ENCODE data around the gene MRPL54. TPM values are rescaled to one million over a fixed set of nuclear protein-coding genes. Genes with fewer than 3 reads are reported as not detected.

The MRPL54 gene
- total RNA-seq, 2 experiments from 2014 or later, result 47.4 to 50.9 TPM

- TF ChIP-seq, protein P1, sequence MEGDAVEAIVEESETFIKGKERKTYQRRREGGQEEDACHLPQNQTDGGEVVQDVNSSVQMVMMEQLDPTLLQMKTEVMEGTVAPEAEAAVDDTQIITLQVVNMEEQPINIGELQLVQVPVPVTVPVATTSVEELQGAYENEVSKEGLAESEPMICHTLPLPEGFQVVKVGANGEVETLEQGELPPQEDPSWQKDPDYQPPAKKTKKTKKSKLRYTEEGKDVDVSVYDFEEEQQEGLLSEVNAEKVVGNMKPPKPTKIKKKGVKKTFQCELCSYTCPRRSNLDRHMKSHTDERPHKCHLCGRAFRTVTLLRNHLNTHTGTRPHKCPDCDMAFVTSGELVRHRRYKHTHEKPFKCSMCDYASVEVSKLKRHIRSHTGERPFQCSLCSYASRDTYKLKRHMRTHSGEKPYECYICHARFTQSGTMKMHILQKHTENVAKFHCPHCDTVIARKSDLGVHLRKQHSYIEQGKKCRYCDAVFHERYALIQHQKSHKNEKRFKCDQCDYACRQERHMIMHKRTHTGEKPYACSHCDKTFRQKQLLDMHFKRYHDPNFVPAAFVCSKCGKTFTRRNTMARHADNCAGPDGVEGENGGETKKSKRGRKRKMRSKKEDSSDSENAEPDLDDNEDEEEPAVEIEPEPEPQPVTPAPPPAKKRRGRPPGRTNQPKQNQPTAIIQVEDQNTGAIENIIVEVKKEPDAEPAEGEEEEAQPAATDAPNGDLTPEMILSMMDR (IDR thresholded peaks at IDR 0.05), result no peak
- no peak overlapping the region for H3K27ac Mint-ChIP-seq
- intact Hi-C loops (cut with micrococcal nuclease), result no loop called here
- POLR2A ChIA-PET, result interaction anchor here (0.7 kb wide), 1 partner anchor 91 kb away, joined by 3 read pairs; no protein-coding TSS in a partner anchor
- H3K27me3 Mint-ChIP-seq, result no peaks in the 10 kb centered on the region
- DNase-seq (no peak), ATAC-seq (no peak)
- H3K4me3 Mint-ChIP-seq, result no peak overlapping the region
- H3K4me1 Mint-ChIP-seq (ENCODE audit: low read depth), result peaks cover 3% of the 10 kb centered on the region
- CTCF ChIA-PET, result no interaction called here
- H3K9me3 Mint-ChIP-seq, result no peaks in the 10 kb centered on the region
- H3K36me3 Mint-ChIP-seq (ENCODE audit: low read depth), result no peaks in the 10 kb centered on the region
These were observed 23.8 kb upstream of the MRPL54 start for GRCh38 chr19:3738477-3739220.

DNA sequence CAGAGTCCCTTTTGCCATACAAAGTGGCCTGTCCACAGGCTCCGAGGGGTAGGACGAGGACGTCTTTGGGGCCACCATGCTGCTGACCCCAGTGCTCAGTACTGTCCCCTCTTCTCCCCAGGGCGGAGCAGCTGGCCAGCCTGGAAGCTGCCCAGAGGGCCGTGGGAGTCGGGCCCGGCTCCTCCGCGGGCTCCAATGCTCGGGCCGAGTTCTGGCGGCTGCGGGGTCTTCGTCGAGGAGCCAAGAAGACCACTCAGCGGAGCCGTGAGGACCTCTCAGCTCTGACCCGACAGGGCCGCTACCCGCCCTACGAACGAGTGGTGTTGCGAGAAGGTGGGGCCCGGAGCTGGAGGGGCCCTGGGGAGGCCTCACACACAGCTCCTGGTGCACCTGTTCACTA, 22.1 kb upstream of the MRPL54 start:
- TF ChIP-seq, protein P1 (IDR thresholded peaks at IDR 0.05), result no peak
- no peak overlapping the region for H3K4me3 Mint-ChIP-seq
- no peak overlapping the region for H3K27ac Mint-ChIP-seq
- POLR2A ChIA-PET, result no interaction called here
- DNase-seq (no peak), ATAC-seq (no peak)
- CTCF ChIA-PET, result interaction anchor here (1.0 to 1.9 kb wide), 3 partner anchors 11 to 82 kb away, joined by 3 to 4 read pairs (median 3); no protein-coding TSS in a partner anchor
- no peaks in the 10 kb centered on the region for H3K36me3 Mint-ChIP-seq (ENCODE audit: low read depth)
- peaks cover 3% of the 10 kb centered on the region for H3K4me1 Mint-ChIP-seq (ENCODE audit: low read depth)
- intact Hi-C loops (cut with micrococcal nuclease), result no loop called here
- no peaks in the 10 kb centered on the region for H3K27me3 Mint-ChIP-seq
- no peaks in the 10 kb centered on the region for H3K9me3 Mint-ChIP-seq

- H3K9me3 Mint-ChIP-seq, result no peaks in the 10 kb centered on the region
- no peak overlapping the region for H3K4me3 Mint-ChIP-seq
- H3K27me3 Mint-ChIP-seq, result no peaks in the 10 kb centered on the region
- H3K36me3 Mint-ChIP-seq (ENCODE audit: low read depth), result no peaks in the 10 kb centered on the region
- DNase-seq, result no peak
- no peak for ATAC-seq
- H3K4me1 Mint-ChIP-seq (ENCODE audit: low read depth), result peaks cover 3% of the 10 kb centered on the region
- intact Hi-C loops (cut with micrococcal nuclease), result no loop called here
- ChIA-PET POLR2A (no interaction called here), CTCF (no interaction called here)
- TF ChIP-seq, protein P1 (IDR thresholded peaks at IDR 0.05), result no peak
- H3K27ac Mint-ChIP-seq, result no peak overlapping the region
These were observed 19.0 kb upstream of the MRPL54 start for GRCh38 chr19:3743486-3743885.

DNA sequence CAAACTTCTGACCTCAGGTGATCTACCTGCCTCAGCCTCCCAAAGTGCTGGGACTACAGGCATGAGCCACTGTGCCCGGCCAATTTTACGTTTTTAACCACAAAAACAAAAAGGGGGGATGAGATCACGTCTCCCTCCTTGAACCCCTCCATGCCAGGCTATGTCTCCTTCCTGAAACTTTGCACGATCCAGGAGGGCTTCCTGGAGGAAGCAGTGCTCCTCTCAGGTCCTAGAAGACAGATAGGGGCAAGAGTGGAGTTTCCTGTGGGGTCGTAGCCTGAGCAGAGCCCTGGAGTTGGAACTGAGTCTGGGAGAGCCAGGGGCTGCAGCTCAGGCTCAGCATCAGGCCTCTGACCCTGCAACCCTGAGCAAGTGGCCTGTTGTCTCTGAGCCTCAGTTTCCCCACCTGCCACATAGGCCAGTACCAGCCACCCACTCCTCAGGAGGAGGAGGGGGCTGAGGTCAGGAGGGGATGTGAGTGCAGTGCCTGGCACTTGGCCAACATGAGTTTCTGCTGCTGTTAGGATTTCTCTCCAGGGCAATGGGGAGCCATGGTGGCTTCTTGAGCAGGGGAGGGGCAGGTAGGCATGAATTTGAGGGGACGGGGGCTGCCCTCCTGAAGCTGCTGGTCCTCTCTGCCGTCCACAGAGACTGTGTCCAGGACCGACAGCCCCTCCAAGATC, 17.0 kb upstream of the MRPL54 start:
- ATAC-seq (no peak), DNase-seq (no peak)
- ChIA-PET CTCF (no interaction called here), POLR2A (no interaction called here)
- H3K9me3 Mint-ChIP-seq, result peaks cover 2% of the 10 kb centered on the region
- intact Hi-C loops (cut with micrococcal nuclease), result no loop called here
- H3K4me1 Mint-ChIP-seq (ENCODE audit: low read depth), result no peaks in the 10 kb centered on the region
- peaks cover 12% of the 10 kb centered on the region for H3K36me3 Mint-ChIP-seq (ENCODE audit: low read depth)
- no peaks in the 10 kb centered on the region for H3K27me3 Mint-ChIP-seq
- TF ChIP-seq, protein P1 (IDR thresholded peaks at IDR 0.05), result no peak
- H3K27ac Mint-ChIP-seq, result no peak overlapping the region
- no peak overlapping the region for H3K4me3 Mint-ChIP-seq

All from activated CD8-positive, alpha-beta T cell treated with anti-CD3 and anti-CD28 coated beads for 36 hours (primary cell).